Measurements from ENCODE around the gene PRDM2. TPM values are rescaled to one million over a fixed set of nuclear protein-coding genes. Genes with fewer than 3 reads are reported as not detected.

The PRDM2 gene
- total RNA-seq, 3 donors from 2014 or later (not counting 1 experiment from before 2014, with no cell fraction given), result 168 to 193 (median 184) TPM

GRCh38 chr1:13794231-13795187 is 94.5 kb downstream of the PRDM2 start:
- H3K27ac Mint-ChIP-seq, result peak overlapping the region; percentile 46 to 63
- ATAC-seq (peak in 1 of 3 donors; percentile 25), DNase-seq (no peak)
- peaks cover 11% of the 10 kb centered on the region for H3K4me1 ChIP-seq (ENCODE audit: control insufficient read depth, insufficient read depth, low read length)
- no peaks in the 10 kb centered on the region for H3K9me3 Mint-ChIP-seq
- peaks cover 3% of the 10 kb centered on the region for H3K36me3 ChIP-seq (ENCODE audit: control insufficient read depth, insufficient read depth, low read length)
- H3K36me3 Mint-ChIP-seq, result no peaks in the 10 kb centered on the region
- H3K4me3 Mint-ChIP-seq, result no peak overlapping the region
- H3K9me3 ChIP-seq (ENCODE audit: control insufficient read depth, insufficient read depth, low read length), result no peaks in the 10 kb centered on the region
- intact Hi-C loops (cut with micrococcal nuclease), result no loop called here
- H3K27ac ChIP-seq (ENCODE audit: low read length), result no peak overlapping the region
- H3K27me3 ChIP-seq (ENCODE audit: control insufficient read depth, insufficient read depth, low read length), result no peaks in the 10 kb centered on the region
- WGBS (ENCODE audit: insufficient coverage), result 83% methylated on average over 8 of the region's 8 CpGs
- H3K27me3 Mint-ChIP-seq (ENCODE audit: low read depth in 2 of 2), result no peaks in the 10 kb centered on the region
- no peak overlapping the region for H3K4me3 ChIP-seq (ENCODE audit: low read length)
- peaks cover 66 to 70% of the 10 kb centered on the region in 2 donors for H3K4me1 Mint-ChIP-seq
- no peak for TF ChIP-seq CTCF (IDR thresholded peaks at IDR 0.05)

- no peaks in the 10 kb centered on the region for H3K36me3 Mint-ChIP-seq
- intact Hi-C loops (cut with micrococcal nuclease), result no loop called here
- no peak overlapping the region for H3K27ac ChIP-seq (ENCODE audit: low read length)
- 46% methylated on average over 6 of the region's 6 CpGs for WGBS (ENCODE audit: insufficient coverage)
- H3K9me3 ChIP-seq (ENCODE audit: control insufficient read depth, insufficient read depth, low read length), result no peaks in the 10 kb centered on the region
- no peak overlapping the region for H3K4me3 ChIP-seq (ENCODE audit: low read length)
- H3K9me3 Mint-ChIP-seq, result no peaks in the 10 kb centered on the region
- H3K27me3 Mint-ChIP-seq (ENCODE audit: low read depth in 2 of 2), result no peaks in the 10 kb centered on the region
- H3K27me3 ChIP-seq (ENCODE audit: control insufficient read depth, insufficient read depth, low read length), result no peaks in the 10 kb centered on the region
- DNase-seq, result peak in 1 of 2 donors; percentile 35
- peak; percentile 36 to 72 (median 57) for ATAC-seq
- no peaks in the 10 kb centered on the region for H3K4me1 ChIP-seq (ENCODE audit: control insufficient read depth, insufficient read depth, low read length)
- H3K36me3 ChIP-seq (ENCODE audit: control insufficient read depth, insufficient read depth, low read length), result peaks cover 3% of the 10 kb centered on the region
- H3K27ac Mint-ChIP-seq, result peak overlapping the region; percentile 58 to 76
- TF ChIP-seq CTCF (IDR thresholded peaks at IDR 0.05), result no peak
- H3K4me1 Mint-ChIP-seq, result peaks cover 60 to 64% of the 10 kb centered on the region in 2 donors
- H3K4me3 Mint-ChIP-seq, result peak overlapping the region; percentile 4
Observed at GRCh38 chr1:13797397-13797796, 97.4 kb downstream of the PRDM2 start.

- no peak for TF ChIP-seq CTCF (IDR thresholded peaks at IDR 0.05)
- no peak for ATAC-seq
- H3K36me3 ChIP-seq (ENCODE audit: control insufficient read depth, insufficient read depth, low read length), result no peaks in the 10 kb centered on the region
- H3K27ac Mint-ChIP-seq, result peak overlapping the region; percentile 58 to 76
- H3K4me3 Mint-ChIP-seq, result no peak overlapping the region
- H3K27me3 ChIP-seq (ENCODE audit: control insufficient read depth, insufficient read depth, low read length), result no peaks in the 10 kb centered on the region
- H3K4me1 Mint-ChIP-seq, result peaks cover 65 to 68% of the 10 kb centered on the region in 2 donors
- WGBS (ENCODE audit: insufficient coverage), result 100% methylated on average over 5 of the region's 5 CpGs
- H3K4me1 ChIP-seq (ENCODE audit: control insufficient read depth, insufficient read depth, low read length), result no peaks in the 10 kb centered on the region
- no peaks in the 10 kb centered on the region for H3K27me3 Mint-ChIP-seq (ENCODE audit: low read depth in 2 of 2)
- H3K36me3 Mint-ChIP-seq, result no peaks in the 10 kb centered on the region
- no peak overlapping the region for H3K4me3 ChIP-seq (ENCODE audit: low read length)
- DNase-seq, result no peak
- H3K9me3 ChIP-seq (ENCODE audit: control insufficient read depth, insufficient read depth, low read length), result no peaks in the 10 kb centered on the region
- intact Hi-C loops (cut with micrococcal nuclease), result no loop called here
- no peak overlapping the region for H3K27ac ChIP-seq (ENCODE audit: low read length)
- H3K9me3 Mint-ChIP-seq, result no peaks in the 10 kb centered on the region
Observed at GRCh38 chr1:13798120-13798519, 98.1 kb downstream of the PRDM2 start.
